HEK293 (cell line): Measurements from ENCODE around the gene WDR48.

Experiments
- BCL11A ChIP-seq: fragments of 450-650 bp; formaldehyde crosslinking; IDR thresholded peaks from 2 replicates; pipeline ENCODE4 v1.5.1; 2016; ENCODE audit warnings: low read depth, missing biosample characterization, missing genetic modification characterization
- CTCF ChIP-seq: fragments of 450-650 bp; formaldehyde crosslinking; IDR thresholded peaks from 2 replicates; pipeline ENCODE4 v1.5.1; 2016; ENCODE audit warnings: missing biosample characterization, missing genetic modification characterization
- PBX3 ChIP-seq: sonication (generic); formaldehyde crosslinking; IDR thresholded peaks from 2 replicates; pipeline ENCODE4 v1.8.1; 2022; ENCODE audit warnings: mild to moderate bottlenecking, moderate library complexity, missing genetic modification reagents
- ZFP37 ChIP-seq: fragments of 450-650 bp; formaldehyde crosslinking; IDR thresholded peaks from 2 replicates; pipeline ENCODE4 v1.5.1; 2016; ENCODE audit warnings: missing biosample characterization, missing genetic modification characterization
- ZNF26 ChIP-seq: fragments of 450-650 bp; formaldehyde crosslinking; IDR thresholded peaks from 2 replicates; pipeline ENCODE4 v1.5.1; 2016; ENCODE audit warnings: missing biosample characterization, missing genetic modification characterization
- ZNF664 ChIP-seq: fragments of 450-650 bp; formaldehyde crosslinking; IDR thresholded peaks from 2 replicates; pipeline ENCODE4 v1.5.1; 2016; ENCODE audit warnings: missing biosample characterization, missing genetic modification characterization
- ZNF768 ChIP-seq: fragments of 450-650 bp; formaldehyde crosslinking; IDR thresholded peaks from 2 replicates; pipeline ENCODE4 v1.5.1; 2018; ENCODE audit warnings: missing biosample characterization, mild to moderate bottlenecking, missing genetic modification characterization
- ZSCAN18 ChIP-seq: fragments of 450-650 bp; formaldehyde crosslinking; IDR thresholded peaks from 2 replicates; pipeline ENCODE4 v1.5.1; 2016; ENCODE audit warnings: missing biosample characterization, missing genetic modification characterization
- ZSCAN23 ChIP-seq: fragments of 450-650 bp; formaldehyde crosslinking; IDR thresholded peaks from 2 replicates; pipeline ENCODE4 v1.5.1; 2016; ENCODE audit warnings: missing biosample characterization, missing genetic modification characterization
- TF ChIP-seq, protein P1 (sequence below): IDR thresholded peaks from 2 replicates; pipeline ENCODE4 v1.6.1; 2011; ENCODE audit warnings: mild to moderate bottlenecking, low read depth, low read length, borderline replicate concordance

- TF ChIP-seq ZSCAN18 (tag by site-specific recombination) (no peak), PBX3 (CRISPR knock-in tag) (no peak), BCL11A (tag by site-specific recombination) (no peak), CTCF (no peak), ZNF26 (tag by site-specific recombination) (no peak), ZNF768 (tag by site-specific recombination) (no peak), ZFP37 (tag by site-specific recombination) (no peak), ZSCAN23 (no peak), ZNF664 (no peak)
- TF ChIP-seq, protein P1, sequence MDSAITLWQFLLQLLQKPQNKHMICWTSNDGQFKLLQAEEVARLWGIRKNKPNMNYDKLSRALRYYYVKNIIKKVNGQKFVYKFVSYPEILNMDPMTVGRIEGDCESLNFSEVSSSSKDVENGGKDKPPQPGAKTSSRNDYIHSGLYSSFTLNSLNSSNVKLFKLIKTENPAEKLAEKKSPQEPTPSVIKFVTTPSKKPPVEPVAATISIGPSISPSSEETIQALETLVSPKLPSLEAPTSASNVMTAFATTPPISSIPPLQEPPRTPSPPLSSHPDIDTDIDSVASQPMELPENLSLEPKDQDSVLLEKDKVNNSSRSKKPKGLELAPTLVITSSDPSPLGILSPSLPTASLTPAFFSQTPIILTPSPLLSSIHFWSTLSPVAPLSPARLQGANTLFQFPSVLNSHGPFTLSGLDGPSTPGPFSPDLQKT, result no peak
Measured at GRCh38 chr3:39127269-39127907, 75.6 kb downstream of the WDR48 start.
